ENCODE data around the gene KIAA1958.
"Not testable (repeated sequence)": the region's sequence is repeated elsewhere in the genome, so short reads cannot be mapped to it uniquely, and the experiment has no call there.

Gene KIAA1958

DNA sequence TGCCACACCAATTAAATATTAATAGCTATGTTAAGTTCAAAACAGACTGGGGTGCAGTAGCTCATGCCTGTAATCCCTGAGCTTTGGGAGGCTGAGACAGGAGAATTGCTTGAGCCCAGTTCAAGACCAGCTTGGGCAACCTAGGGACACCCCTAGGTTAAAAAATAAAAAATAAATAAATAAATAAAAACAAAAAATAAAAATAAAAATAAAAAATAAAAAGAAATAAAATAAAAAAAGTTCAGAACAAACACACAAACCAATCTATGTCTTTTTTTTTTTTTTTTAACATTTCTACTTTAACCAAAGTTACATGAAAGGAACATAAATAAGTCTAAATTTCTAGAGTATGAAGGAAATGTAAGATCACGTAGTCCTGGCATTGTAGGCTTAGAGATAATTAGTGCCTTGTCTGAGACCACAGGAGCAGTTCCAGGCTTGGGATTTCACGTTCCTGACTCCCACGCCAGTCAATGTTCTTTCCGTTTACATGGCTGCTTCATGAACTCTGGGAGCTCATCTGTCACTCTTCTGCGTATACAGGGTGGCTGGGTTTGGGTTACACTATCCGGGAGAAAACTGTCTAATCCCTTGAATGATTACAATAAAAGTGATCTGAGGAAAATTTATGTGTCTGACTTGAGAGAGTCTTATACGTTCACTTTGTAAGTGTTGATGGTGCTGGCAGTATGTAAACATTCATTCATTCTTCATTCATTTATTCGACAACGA is 85.2 kb downstream of the KIAA1958 start:
- H3K27me3 ChIP-seq (ENCODE audit: insufficient read depth, low read length), result no peaks in the 10 kb centered on the region
- no peaks in the 10 kb centered on the region for H3K79me2 ChIP-seq (ENCODE audit: control insufficient read depth, insufficient read depth, low read length, unreplicated experiment)
- H3K36me3 ChIP-seq (ENCODE audit: insufficient read depth, low read length), result no peaks in the 10 kb centered on the region
- H3K4me1 ChIP-seq (ENCODE audit: control insufficient read depth, insufficient read depth, low read length, unreplicated experiment), result no peaks in the 10 kb centered on the region
- no peak overlapping the region for H2AFZ ChIP-seq (ENCODE audit: low read length, unreplicated experiment)
- no peak overlapping the region for H3K27ac ChIP-seq (ENCODE audit: low read depth, low read length)
- no peak overlapping the region for H3K4me3 ChIP-seq (ENCODE audit: low read depth, low read length)

DNA sequence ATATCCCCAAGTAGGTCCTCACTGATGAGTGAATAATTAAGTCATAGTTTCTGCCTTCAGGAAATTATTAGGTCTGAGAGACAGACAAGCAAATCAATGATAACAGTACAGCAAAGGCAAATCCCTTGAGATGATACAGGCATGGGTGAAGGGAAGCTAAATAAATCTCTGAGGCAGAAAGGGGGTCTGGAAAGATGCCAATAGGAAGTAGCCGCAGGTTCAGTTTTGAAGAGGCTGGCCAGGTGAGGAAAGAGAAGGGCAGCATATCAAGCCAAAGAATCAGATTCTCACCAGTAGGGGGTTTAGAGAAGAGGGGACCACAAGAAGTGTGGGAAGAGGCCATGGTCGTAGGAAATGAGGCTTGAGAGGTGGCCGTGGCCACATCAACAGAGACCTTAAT is 85.8 kb downstream of the KIAA1958 start:
- no peaks in the 10 kb centered on the region for H3K79me2 ChIP-seq (ENCODE audit: control insufficient read depth, insufficient read depth, low read length, unreplicated experiment)
- H3K36me3 ChIP-seq (ENCODE audit: insufficient read depth, low read length), result no peaks in the 10 kb centered on the region
- H3K4me3 ChIP-seq (ENCODE audit: low read depth, low read length), result no peak overlapping the region
- no peak overlapping the region for H2AFZ ChIP-seq (ENCODE audit: low read length, unreplicated experiment)
- no peaks in the 10 kb centered on the region for H3K4me1 ChIP-seq (ENCODE audit: control insufficient read depth, insufficient read depth, low read length, unreplicated experiment)
- no peak overlapping the region for H3K27ac ChIP-seq (ENCODE audit: low read depth, low read length)
- H3K27me3 ChIP-seq (ENCODE audit: insufficient read depth, low read length), result no peaks in the 10 kb centered on the region

DNA sequence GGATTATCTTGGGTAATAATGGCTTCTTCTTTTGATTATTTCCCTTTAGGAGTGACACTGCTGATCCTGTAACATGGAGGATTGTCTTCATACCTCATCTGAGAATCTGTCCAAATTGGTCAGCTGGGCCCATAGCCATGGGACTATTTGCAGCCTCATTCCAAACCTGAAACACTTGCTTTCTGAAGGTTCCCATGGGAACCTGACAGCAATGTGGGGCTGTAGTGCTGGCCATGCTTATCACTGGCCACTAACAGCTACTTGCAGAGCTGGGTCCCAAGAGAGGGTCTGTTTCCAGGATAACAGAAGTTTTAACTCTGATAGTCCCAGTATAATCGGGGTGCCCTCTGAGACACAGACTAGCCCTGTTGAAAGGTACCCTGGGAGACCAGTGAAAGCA is 87.4 kb downstream of the KIAA1958 start:
- Histone ChIP-seq H3K27ac (ENCODE audit: low read depth, low read length) (no peak overlapping the region), H3K4me3 (ENCODE audit: low read depth, low read length) (no peak overlapping the region), H2AFZ (ENCODE audit: low read length, unreplicated experiment) (no peak overlapping the region), H3K36me3 (ENCODE audit: insufficient read depth, low read length) (no peaks in the 10 kb centered on the region), H3K4me1 (ENCODE audit: control insufficient read depth, insufficient read depth, low read length, unreplicated experiment) (no peaks in the 10 kb centered on the region), H3K79me2 (ENCODE audit: control insufficient read depth, insufficient read depth, low read length, unreplicated experiment) (no peaks in the 10 kb centered on the region), H3K27me3 (ENCODE audit: insufficient read depth, low read length) (no peaks in the 10 kb centered on the region)

DNA sequence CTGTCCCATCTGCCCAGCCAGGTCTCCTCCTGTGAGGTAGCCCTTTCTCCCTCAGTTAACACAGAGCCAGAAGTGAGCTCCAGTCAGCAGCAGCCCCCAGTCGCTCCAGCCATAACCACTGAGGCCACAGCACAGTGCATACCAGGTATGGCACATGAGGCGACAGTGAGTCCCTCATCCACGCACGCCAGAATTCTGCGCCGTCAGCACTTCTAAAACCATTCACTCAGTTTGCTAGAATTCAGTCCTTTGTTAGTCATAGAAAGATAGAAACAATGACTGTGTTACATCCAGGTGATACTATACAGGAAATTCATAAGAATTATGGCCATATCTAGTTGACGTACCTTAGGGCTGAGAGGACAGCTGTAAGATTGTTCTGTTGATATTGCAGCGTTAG is 88.5 kb downstream of the KIAA1958 start:
- H3K4me3 ChIP-seq (ENCODE audit: low read depth, low read length), result no peak overlapping the region
- no peak overlapping the region for H3K27ac ChIP-seq (ENCODE audit: low read depth, low read length)
- no peaks in the 10 kb centered on the region for H3K36me3 ChIP-seq (ENCODE audit: insufficient read depth, low read length)
- H3K79me2 ChIP-seq (ENCODE audit: control insufficient read depth, insufficient read depth, low read length, unreplicated experiment), result no peaks in the 10 kb centered on the region
- no peak overlapping the region for H2AFZ ChIP-seq (ENCODE audit: low read length, unreplicated experiment)
- H3K27me3 ChIP-seq (ENCODE audit: insufficient read depth, low read length), result no peaks in the 10 kb centered on the region
- H3K4me1 ChIP-seq (ENCODE audit: control insufficient read depth, insufficient read depth, low read length, unreplicated experiment), result no peaks in the 10 kb centered on the region

DNA sequence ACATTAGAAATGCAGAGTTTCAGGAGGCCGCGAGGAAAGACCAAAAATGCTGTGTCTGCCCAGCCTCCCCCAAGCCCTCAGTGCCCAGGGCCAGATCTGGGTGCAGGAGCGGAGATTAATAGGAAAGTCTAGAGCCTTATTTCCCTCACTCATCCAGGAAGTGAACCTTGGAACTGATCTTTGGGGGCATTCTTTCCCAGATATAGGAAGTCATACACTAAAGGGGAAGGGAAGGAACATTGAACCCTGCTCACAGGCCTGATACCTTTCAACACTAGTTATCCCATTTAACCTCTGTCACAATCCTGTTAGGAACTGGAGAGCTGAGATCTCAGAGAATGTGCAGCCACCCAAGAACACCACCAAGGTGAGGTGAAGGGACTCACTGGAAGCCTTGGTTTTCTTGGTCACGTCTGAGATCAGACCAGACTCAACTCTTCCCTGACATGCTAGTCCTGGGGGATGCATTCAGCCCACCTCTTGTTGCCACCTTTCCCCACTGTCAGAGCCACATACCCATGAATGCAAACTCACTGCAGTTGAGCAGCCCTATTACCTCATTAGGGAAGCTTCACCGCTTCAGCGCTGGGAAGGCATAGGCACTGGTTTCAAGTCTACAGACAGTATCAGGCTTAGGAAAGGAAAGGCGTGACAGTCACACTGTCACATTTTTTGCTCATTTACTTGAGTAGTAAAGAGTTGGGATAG is 95.0 kb downstream of the KIAA1958 start:
- no peak overlapping the region for H2AFZ ChIP-seq (ENCODE audit: low read length, unreplicated experiment)
- H3K36me3 ChIP-seq (ENCODE audit: insufficient read depth, low read length), result no peaks in the 10 kb centered on the region
- H3K79me2 ChIP-seq (ENCODE audit: control insufficient read depth, insufficient read depth, low read length, unreplicated experiment), result no peaks in the 10 kb centered on the region
- H3K4me1 ChIP-seq (ENCODE audit: control insufficient read depth, insufficient read depth, low read length, unreplicated experiment), result no peaks in the 10 kb centered on the region
- H3K27me3 ChIP-seq (ENCODE audit: insufficient read depth, low read length), result no peaks in the 10 kb centered on the region
- H3K4me3 ChIP-seq (ENCODE audit: low read depth, low read length), result no peak overlapping the region
- no peak overlapping the region for H3K27ac ChIP-seq (ENCODE audit: low read depth, low read length)

DNA sequence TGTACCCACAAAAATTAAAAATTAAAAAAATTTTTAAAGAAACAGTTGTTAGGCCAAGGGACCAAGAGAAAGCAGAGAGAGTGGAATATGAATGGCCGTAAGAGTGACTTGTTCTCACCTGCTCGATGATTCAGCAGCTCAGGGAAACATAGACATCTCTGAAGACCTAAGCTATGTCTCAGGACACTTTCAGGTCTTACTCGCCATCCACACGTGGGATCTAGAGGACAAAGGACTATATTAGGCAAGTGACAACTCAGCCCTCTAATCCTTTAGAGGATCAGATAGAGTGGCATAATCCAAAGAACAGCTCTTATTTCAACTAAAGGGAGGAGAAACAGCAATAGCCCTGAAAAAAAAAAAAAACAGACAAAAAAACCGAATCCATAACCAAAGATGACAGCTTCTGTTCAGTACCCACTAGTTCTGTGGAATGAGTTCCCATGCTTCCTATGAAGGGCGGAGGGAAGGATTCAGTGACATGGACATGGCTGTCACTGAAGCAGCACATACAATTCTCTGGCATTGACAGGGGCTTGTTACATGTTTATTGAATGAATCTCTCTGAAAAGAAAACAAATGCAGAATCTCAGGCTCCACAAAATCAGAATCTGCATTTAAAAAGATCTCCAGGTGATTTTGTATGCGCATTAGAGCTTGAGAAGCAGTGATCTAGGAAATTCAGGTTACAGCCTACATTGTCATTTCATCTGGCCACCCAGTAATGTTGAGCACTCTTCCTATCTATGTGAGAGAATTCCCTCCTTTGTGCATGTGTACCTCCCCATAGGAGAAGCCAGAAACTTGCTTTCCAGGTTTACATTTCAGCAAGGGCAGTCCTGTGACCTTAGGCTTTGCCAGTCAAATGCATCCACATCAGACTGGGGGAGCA is 96.0 kb downstream of the KIAA1958 start:
- no peaks in the 10 kb centered on the region for H3K79me2 ChIP-seq (ENCODE audit: control insufficient read depth, insufficient read depth, low read length, unreplicated experiment)
- H3K36me3 ChIP-seq (ENCODE audit: insufficient read depth, low read length), result no peaks in the 10 kb centered on the region
- H3K4me1 ChIP-seq (ENCODE audit: control insufficient read depth, insufficient read depth, low read length, unreplicated experiment), result no peaks in the 10 kb centered on the region
- no peak overlapping the region for H3K27ac ChIP-seq (ENCODE audit: low read depth, low read length)
- no peaks in the 10 kb centered on the region for H3K27me3 ChIP-seq (ENCODE audit: insufficient read depth, low read length)
- H2AFZ ChIP-seq (ENCODE audit: low read length, unreplicated experiment), result no peak overlapping the region
- H3K4me3 ChIP-seq (ENCODE audit: low read depth, low read length), result no peak overlapping the region

DNA sequence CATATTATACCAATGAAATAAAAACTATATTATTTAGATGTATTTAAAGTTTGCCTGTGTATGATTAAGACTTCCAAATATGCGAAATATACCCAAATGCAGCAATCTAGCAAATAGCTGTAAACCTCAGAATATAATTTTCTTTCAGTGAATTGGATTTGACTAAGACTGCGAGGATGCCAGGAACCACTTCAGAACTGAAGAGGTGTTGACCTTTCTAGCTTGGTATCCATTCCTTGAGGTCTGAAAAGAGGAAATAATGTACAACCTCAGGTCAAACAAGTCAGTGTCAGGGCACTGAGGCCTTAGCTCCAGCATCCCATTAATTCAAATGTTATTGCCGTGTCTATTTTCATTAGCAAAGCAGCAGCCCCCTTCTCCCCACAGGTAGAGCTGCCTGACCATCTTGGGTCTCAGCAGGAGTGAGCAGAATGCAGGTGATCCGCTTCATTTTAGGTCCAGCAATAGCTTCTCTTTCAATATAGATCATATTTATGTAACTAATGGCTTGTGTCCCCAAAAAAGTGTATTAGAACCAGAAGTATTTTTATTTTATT is 100.0 kb downstream of the KIAA1958 start:
- Histone ChIP-seq H2AFZ (ENCODE audit: low read length, unreplicated experiment) (no peak overlapping the region), H3K27me3 (ENCODE audit: insufficient read depth, low read length) (no peaks in the 10 kb centered on the region), H3K4me1 (ENCODE audit: control insufficient read depth, insufficient read depth, low read length, unreplicated experiment) (no peaks in the 10 kb centered on the region), H3K36me3 (ENCODE audit: insufficient read depth, low read length) (no peaks in the 10 kb centered on the region), H3K4me3 (ENCODE audit: low read depth, low read length) (no peak overlapping the region), H3K79me2 (ENCODE audit: control insufficient read depth, insufficient read depth, low read length, unreplicated experiment) (no peaks in the 10 kb centered on the region), H3K27ac (ENCODE audit: low read depth, low read length) (no peak overlapping the region)

DNA sequence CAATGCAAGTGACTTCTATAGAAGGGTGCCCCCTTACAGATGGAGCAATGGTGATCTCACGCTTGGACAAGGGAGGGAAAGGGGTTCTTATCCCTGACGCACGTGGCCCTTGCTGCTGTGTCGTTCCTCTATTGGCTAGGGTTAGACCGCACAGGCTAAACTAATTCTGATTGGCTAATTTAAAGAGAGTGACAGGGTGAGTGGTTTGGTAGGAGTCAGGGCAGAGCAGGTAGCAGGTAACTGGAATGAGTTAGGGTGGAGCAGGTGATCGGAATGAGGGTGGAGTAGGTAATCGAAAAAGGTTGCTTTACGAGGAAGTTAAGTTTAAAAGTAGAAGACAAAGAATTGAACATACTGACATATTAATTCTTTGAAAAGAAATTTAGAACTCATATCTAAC is 105.2 kb downstream of the KIAA1958 start:
- H3K79me2 ChIP-seq (ENCODE audit: control insufficient read depth, insufficient read depth, low read length, unreplicated experiment); H3K4me3 ChIP-seq (ENCODE audit: low read depth, low read length); H3K36me3 ChIP-seq (ENCODE audit: insufficient read depth, low read length); H3K27me3 ChIP-seq (ENCODE audit: insufficient read depth, low read length); H3K4me1 ChIP-seq (ENCODE audit: control insufficient read depth, insufficient read depth, low read length, unreplicated experiment); H2AFZ ChIP-seq (ENCODE audit: low read length, unreplicated experiment); H3K27ac ChIP-seq (ENCODE audit: low read depth, low read length): not testable (repeated sequence)

DNA sequence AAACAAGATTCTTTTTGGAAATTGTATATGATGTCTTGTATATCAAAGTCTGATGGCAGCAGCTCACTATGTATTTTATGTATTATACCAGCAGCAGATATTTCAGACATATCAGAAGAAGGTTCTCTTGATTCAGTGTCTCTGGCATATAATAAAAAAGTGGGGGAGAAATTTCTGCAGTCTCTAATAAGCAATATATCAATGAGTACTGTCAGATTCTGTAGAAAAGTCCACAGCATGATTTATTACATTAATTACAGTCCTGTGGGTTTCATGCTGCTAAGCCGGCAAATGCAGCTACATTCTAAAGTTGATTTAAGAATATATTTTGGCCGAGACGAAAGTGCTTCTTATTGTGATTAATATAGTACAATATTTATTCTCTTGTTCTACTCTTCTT is 113.1 kb downstream of the KIAA1958 start:
- no peaks in the 10 kb centered on the region for H3K36me3 ChIP-seq (ENCODE audit: insufficient read depth, low read length)

DNA sequence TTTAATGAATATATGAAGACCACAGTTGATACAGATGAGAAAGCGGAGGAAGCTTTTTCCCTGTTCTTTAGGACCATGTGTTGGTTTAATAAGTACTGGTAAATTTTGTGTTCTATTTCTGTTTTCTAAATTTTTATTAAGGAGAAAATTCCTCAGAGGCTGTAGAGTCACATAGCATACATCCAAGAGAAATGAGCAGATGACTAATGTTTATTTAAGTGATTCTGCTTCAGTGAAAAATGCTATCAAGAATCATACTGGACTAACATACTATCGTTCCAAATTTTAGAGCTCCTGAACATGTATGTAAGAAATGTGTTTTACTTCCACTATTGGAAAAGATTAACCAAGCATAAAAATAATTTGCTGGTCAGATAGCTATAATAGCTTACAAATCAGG is 115.0 kb downstream of the KIAA1958 start:
- Histone ChIP-seq H3K79me2 (ENCODE audit: control insufficient read depth, insufficient read depth, low read length, unreplicated experiment) (no peaks in the 10 kb centered on the region), H3K27ac (ENCODE audit: low read depth, low read length) (no peak overlapping the region), H3K4me1 (ENCODE audit: control insufficient read depth, insufficient read depth, low read length, unreplicated experiment) (peaks cover 7% of the 10 kb centered on the region), H2AFZ (ENCODE audit: low read length, unreplicated experiment) (no peak overlapping the region), H3K4me3 (ENCODE audit: low read depth, low read length) (no peak overlapping the region), H3K27me3 (ENCODE audit: insufficient read depth, low read length) (no peaks in the 10 kb centered on the region), H3K36me3 (ENCODE audit: insufficient read depth, low read length) (no peaks in the 10 kb centered on the region)

More for the DNA sequence above, 113.1 kb downstream of the KIAA1958 start:
- Histone ChIP-seq H3K4me3 (ENCODE audit: low read depth, low read length) (no peak overlapping the region), H3K79me2 (ENCODE audit: control insufficient read depth, insufficient read depth, low read length, unreplicated experiment) (no peaks in the 10 kb centered on the region), H3K27me3 (ENCODE audit: insufficient read depth, low read length) (no peaks in the 10 kb centered on the region), H3K4me1 (ENCODE audit: control insufficient read depth, insufficient read depth, low read length, unreplicated experiment) (peaks cover 7% of the 10 kb centered on the region), H3K27ac (ENCODE audit: low read depth, low read length) (no peak overlapping the region), H2AFZ (ENCODE audit: low read length, unreplicated experiment) (no peak overlapping the region)
